Stimulated activated CD4-positive, alpha-beta T cell treated with anti-CD3 and anti-CD28 coated beads, Interleukin-1b, Interleukin-23, amount 100 ng/mL, for 4 hours (primary cell): ENCODE data around the gene EXOC3L4.

ENCODE experiments used
- DNase-seq, 2 donors: peaks; one replicate each; pipeline ENCODE4 v3.0.0-alpha.2; 2020; ENCODE audit warnings: low read depth in 2 of 2

EXOC3L4 gene

DNA sequence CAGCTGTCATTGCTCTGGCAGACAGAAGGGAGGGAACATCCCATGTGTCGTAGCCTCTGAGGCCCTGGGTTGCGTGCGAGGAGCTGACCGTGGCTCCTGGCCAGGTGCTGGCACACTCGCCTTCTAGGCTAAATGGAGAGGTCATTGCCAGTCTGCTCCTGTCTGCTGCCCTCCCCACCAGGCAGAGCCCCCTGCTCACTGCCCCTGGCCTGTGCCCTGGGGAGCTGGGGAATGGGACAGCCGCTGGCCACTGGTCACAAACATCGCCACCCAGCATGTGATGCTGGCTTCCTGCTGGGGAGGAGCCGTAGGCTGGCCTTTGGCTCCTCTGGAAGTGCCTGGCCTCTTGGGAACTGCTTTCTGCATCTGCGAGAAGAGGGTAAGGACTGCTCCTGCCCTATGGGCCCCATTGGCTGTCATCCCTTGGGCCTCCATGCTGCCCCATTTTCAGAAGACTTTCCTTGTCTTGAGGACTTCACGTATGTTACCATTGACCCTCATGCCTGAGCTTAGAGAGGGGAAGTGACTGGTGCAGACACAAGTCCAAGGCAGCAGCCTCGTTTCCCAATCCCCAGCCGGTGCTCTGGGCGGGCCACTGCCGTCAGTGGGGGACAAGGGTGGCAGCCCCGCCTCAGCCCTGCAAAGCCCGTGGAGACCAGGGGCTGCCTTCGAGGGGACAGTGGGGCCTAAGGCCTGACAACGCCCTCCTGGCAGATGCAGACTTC lies 26.8 kb downstream of the EXOC3L4 start:
- no peak for DNase-seq

DNA sequence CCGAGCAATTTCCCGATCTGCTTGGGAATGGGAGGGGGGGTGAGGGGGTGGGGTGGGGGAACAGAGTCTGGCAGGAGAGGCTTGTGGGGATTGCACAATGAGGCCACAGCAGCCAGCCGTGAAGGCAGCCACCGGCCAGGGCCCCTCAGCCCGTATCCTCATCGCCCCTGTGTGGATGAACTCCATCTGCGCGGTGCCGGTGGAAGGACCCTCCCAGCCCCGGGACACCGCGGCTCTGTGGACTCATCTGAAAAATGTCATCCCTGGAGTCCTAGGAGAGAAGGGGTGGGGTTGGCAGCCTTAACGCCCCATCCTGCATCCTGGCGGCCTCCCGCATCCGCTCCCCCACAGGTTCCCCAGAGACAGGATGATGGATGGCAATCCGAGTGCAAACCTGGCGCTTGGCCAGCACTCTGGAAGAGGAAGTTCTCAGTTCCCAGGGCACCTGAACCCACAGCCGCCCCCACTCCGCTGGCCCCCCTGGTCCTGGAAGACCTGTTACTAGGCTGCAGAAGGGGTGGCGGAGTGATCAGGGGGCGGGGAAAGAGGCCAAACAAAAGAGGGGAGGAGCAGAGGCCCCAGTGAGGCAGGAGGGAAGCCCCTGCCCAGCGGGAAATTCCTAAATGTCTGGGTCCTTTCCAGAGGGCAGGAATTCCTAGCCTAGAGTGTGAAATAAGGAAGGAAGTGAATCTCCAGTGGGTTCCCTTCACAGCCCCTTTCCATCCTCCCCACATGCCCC lies 27.5 kb downstream of the EXOC3L4 start:
- no peak for DNase-seq

DNA sequence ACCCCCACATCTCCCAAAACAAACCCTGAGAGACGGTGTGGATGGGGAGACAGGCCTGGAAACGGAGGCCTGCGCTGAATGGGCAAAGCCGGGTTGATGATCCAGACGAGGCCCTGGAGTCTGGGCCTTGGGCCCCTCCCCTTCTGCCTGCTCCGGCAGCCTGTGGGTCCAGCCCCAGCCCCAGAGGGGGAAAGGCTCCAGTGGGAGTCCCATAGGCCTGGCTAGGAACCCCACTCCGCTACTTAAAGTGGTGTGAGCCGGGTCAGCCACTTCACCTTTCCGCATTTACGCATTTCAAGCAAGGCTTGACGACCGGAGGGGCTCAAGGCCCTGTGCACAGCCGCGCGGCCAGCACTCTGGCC lies 28.0 kb downstream of the EXOC3L4 start:
- DNase-seq: no peak

DNA sequence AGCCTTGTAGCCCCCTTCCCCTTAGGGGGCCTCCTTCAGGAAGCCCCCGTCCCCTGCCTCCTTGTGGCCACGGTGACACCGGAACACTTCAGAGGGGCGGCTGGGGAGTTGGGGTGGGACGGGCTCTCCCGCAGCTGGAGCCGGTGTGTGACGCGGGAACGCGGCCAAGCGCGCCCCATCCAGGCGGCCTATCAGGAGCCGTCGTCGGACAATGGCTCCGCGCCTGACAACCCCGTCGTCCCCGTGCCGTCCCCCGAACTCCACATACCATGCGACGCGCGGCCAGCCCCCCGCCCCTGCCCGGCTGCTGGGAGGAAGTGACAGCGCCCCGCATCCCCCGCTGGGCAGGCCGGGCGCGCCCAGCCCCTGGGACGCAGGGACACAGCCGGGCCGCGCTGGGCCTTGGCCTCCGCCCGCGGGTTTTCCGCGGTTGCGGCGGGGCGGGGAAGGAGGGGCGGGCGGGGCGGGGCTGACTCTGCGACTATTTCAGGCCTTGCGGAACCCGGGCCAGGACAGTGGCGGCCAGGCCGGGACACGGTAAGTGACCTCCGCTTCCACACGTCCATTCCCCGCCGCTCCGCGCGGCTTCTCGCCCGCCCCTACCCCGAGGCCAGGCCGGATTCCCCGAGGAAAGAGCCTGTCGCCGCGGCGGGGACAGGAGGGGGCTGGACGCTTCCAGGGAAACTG lies 28.6 kb downstream of the EXOC3L4 start, which contains the start of gene TNFAIP2:
Gene TNFAIP2 (plus strand): TSS at position 515 of the 687 bp plus-strand sequence. CDS start 2,997 bp downstream, outside the sequence.
- no peak for DNase-seq

DNA sequence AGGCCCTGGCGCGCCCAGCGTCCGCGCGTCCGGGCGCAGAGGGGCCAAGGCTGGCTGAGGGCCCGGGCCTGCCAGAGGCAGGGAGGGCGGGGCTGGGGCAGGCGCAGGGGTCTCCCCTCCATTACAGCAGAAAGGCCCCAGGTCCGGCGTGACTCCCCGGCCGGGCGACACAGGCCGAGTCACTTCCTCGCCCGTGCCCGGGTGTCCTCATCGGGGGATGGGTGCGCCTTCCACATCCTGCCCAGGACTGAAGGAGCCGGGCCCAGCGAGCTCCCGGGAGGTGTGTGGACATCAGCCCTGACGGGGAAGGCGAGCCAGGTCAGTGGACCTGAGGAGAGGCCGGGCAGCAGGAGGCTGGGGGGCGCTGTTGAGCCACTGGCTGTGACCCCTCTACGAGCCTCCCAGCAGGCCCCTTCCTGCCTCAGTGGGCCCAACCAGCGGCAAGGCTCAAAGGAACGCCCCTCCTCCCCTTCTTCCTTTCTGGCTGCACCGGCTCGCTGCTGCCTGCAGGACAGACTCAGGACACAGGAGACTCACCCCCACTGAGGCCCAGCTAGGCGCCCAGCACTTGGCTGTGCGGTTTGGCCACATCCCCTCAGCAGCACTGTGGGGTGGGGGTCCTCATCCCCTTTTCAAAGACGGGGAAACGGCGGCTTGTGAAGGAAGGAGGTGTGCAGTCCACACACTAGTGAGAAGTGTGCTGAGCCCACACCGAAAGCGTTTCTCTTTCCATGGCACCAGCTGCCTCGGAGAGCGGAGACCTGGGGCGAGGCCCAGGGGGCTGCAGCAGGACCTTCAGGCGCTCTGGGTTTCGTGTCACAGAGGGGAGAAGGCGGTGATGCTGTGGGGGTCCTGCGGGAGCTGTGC lies 29.3 kb downstream of the EXOC3L4 start:
- DNase-seq: no peak

DNA sequence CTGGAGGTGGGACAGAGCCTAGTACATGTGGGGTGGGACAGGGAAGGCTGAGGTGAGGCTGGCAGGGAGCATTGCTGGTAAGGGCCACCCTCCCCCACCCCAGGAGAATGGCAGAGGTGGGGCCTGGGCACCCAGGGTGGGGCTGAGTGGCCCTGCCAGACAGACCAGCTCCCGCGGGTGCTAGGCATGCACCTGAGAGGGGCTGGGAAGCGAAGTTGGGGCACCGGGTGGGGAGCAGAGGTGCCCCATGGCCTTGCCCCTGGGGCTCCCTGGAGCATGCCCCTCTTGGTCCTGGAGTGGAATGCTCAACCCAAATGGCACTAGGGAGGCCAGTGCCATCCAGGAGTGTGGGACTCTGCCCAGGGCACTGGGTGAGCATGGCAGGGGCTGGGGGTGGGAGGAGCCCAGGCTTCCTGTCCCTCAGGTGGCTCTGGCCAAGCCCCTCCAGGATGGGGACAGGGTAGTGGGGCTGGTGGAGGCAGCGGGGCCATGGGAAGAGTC lies 30.0 kb downstream of the EXOC3L4 start:
- DNase-seq: no peak

DNA sequence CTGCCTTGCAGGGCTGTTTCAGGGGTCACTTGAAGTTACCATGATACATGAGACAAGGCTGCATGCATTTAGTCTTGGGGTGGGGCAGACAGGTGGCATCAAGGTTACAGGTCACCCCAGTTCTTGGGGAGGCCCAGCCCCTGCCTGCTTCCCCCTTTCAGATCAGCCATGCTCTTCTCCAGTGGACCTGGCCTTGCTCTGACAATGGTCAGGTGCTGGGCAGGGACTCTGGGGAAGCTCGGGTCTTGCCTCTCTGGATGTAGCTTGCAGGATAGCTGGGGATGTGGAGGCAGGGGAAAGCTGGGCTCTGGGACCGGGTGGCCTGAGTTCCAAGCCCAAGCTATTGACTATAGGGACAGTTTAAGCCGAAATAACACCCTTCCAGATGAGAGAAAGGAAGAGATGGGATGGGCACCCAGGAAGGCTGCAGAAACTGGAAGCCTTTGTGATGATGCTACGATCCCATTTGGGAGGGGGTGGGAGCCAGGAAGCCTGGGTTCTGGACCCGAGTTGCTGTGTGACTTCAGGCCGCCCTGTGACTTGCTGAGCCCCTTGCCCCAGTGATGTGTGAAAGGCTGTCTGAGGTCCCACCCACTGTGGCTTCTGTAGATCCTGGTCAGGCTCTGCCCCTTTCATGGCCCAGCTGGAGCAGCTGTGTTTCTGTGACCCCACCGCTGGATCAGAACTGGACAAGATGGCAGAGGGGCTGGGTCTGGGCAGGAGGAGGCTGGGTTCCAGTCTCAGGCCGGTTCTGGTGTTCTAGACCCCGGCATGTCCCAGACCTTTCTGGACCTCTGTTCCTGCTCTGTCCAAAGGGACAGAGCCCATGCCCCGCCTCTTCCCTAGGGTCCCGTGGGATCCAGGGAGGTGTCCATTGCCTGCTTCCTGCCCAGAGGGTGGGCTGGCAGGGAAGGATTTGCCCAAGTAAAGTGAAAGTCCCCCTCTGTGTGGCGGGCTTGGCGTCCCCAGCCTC lies 30.9 kb downstream of the EXOC3L4 start:
- no peak for DNase-seq

DNA sequence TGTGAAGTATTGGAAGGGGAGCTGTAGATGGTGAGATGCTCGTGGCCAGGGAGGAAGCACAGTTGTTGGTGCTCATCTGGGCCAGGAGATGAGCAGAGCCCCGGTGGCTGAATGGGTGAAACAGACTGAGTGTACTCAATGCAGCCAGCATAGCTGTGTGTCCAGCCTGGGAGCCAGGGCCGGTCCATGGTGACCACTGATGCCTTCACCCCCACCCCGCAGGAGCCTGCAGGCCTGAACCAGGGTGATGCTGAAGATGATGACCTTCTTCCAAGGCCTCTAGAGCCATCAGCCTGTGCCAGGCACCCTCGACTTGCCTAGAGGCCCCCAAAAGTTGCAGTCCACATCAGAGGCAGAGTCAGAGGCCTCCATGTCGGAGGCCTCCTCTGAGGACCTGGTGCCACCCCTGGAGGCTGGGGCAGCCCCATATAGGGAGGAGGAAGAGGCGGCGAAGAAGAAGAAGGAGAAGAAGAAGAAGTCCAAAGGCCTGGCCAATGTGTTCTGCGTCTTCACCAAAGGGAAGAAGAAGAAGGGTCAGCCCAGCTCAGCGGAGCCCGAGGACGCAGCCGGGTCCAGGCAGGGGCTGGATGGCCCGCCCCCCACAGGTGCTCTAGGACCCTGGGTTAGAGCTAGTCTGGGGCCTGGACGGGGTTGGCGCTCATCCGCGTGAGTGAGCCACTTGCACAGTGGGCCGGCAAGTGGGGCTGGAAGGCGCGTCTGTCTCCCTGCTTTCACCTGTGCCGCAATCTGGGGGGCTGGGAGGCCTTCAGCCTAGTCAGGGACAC lies 31.8 kb downstream of the EXOC3L4 start:
- no peak for DNase-seq

DNA sequence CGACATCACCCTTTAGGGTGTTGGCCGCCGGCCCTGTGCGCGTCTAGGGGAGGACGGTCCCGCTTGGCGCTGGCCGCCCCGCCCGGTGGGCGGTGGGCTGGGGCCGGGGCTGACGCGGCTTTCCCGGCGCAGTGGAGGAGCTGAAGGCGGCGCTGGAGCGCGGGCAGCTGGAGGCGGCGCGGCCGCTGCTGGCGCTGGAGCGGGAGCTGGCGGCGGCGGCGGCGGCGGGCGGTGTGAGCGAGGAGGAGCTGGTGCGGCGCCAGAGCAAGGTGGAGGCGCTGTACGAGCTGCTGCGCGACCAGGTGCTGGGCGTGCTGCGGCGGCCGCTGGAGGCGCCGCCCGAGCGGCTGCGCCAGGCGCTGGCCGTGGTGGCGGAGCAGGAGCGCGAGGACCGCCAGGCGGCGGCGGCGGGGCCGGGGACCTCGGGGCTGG lies 32.4 kb downstream of the EXOC3L4 start:
- DNase-seq: no peak

DNA sequence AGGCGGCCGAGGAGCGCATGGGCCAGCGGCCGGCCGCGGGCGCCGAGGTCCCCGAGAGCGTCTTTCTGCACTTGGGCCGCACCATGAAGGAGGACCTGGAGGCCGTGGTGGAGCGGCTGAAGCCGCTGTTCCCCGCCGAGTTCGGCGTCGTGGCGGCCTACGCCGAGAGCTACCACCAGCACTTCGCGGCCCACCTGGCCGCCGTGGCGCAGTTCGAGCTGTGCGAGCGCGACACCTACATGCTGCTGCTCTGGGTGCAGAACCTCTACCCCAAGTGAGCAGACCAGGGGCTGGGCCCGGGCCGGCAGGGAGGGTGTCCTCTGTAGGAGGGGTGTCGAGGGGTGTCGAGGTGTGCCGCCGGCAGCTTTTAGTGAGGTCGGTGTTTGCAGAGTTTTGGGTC lies 32.8 kb downstream of the EXOC3L4 start:
- DNase-seq: no peak

DNA sequence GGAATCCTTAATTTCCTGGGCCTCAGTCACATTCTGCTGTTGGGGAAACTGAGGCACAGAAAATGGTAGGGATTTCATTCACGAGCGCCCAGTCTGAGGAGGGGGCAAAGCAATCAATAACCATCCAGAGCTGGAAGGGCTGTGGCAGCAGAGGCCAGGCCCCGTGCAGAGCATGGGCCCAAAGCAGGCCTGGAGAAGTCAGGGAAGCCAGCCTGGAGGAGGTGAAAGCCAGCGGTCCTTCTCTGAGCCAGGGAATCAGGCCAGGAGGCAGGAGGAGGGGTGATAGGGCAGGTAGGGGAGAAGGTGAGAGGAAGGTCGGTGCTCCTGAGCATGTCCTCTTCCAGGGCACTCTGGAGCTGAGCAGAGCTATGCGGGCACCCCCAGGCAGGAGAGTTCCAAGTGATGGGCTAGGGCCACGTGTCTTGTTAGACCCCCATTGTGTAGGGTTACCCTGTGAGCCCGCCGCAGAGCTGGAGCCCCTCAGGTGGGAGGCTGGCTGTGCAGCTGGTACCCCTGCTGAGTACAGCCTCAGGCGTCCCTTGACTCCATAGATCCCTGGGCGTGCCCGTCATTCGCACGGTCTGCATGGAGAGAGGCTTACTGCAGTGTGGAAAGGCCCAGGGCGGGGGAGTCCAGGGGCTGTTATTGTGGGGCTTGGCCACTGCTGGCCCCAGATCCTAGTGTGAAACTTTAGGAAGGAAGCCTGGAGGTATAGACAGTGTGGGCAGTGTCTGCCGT lies 33.5 kb downstream of the EXOC3L4 start:
- no peak for DNase-seq

DNA sequence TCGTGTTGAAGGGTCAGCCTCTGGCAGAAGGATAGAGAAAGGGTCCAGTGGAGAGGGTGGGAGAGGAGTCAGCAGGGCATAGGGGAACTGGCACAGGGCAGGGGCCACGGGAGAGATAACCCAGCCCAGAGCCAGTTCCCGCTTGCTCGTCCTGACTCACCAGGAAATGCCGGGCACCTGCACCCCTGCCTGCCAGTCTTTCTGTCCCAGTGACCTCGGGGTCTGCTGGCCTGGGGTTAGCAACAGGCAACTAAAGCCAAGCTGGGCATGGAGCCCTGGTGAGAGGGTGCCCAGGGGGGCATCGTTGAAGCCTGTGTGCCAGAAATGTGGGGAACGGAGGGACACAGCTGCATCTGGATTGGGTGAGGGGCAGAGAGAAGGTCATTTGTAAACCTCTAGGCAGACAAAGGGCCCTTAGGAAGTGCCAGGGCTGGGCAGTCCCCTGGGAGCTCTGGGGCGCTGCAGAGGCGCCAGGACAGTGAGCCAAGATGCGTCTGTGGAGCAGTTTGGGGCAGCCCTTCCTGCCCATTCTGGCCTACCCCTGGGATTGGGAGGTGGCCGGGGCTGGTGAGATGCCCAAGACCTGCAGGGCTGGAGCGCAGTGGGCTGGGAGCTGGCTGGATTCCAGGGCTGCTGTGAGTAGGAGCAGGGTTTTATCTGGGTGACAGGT lies 34.2 kb downstream of the EXOC3L4 start:
- no peak for DNase-seq

DNA sequence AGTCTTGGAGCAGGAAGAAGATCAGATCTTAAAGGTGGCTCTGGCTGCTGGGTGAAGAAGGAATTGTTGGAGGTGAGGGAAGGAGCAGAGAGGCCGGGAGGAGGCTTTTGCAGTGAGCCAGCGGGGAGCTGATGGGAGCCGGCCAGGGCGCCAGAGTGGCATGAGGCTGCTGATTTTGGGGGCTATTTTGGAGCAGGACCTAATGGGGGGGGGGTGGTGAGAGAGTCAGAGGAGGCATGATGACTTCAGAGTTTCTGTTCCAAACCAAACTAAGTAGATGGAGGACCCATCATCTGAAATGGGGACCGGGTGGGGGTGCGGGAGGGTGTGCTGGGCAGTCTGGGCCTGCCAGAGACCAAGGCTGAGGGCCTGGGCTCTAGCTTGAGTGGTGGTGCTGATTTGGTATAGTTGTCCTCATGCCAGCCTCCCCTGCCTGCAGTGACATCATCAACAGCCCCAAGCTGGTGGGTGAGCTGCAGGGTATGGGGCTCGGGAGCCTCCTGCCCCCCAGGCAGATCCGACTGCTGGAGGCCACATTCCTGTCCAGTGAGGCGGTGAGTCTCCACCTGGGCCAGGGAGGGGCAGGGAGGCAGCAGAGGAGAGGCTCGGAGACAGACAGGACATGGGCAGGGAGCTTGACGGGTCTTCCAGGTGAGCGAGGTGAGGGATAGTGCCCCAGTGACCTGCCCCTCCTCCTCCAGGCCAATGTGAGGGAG lies 34.9 kb downstream of the EXOC3L4 start:
- no peak for DNase-seq

DNA sequence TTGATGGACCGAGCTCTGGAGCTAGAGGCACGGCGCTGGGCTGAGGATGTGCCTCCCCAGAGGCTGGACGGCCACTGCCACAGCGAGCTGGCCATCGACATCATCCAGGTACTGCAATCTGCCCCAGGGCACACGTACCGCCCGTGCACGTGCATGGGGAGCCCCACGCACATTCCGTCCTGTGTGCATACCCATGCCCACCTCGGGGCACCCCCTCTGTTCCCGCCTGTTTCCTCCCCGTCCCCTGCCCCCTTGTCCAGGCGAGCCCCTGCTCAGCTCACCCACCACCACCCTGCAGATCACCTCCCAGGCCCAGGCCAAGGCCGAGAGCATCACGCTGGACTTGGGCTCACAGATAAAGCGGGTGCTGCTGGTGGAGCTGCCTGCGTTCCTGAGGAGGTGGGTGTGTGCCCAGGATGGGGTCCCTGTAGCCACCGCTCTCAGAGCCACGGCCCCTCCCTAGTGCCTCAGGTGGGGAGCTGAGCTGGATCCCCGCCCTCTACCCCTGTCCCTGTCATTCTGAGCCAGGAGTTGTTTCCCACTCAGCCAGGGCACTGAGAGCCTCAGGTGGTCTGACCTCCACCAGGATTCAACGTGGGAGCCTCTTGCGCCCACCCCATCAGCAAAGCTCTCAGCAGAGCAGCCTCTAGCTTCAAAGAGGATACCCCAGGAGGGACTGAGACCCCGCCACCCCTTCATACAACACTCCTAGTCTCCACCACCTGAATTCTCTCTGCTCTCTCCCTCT lies 35.7 kb downstream of the EXOC3L4 start:
- DNase-seq: no peak

DNA sequence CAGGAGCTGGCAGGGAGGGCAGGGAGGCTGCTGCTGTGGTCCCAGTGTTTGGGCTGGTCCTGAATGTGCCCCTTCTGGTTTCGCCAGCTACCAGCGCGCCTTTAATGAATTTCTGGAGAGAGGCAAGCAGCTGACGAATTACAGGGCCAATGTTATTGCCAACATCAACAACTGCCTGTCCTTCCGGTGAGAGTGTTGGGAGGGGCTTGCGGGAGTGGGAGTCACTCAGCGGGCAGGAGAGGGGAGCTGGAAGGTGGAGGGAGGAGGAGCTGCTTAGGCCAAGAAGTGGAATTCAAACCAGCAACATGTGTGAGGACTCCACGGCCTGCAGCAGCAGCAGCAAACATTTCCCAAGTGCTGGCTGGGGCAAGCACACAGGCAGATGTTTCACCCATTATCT lies 36.4 kb downstream of the EXOC3L4 start:
- no peak for DNase-seq

DNA sequence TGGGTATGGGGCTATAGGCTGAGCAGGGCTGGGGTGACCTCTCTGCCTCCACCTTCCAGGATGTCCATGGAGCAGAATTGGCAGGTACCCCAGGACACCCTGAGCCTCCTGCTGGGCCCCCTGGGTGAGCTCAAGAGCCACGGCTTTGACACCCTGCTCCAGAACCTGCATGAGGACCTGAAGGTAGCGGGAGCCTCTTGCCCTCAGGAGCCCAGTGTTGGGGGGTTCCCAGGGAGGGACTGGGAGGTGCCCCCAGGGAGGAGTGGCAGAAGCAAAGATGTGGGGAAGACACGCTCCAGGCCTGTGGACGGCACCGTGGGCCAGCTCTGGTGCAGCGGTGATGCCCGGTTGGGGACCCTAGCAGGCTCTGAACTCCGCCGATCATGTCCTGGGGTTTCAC lies 37.1 kb downstream of the EXOC3L4 start:
- DNase-seq: no peak
